Muscle of arm (tissue), 14 donors: ENCODE data around the gene DDX4. TPM values are rescaled to one million over a fixed set of nuclear protein-coding genes. Genes with fewer than 3 reads are reported as not detected.
A peak's percentile ranks its signal among the peaks of the same experiment; 100 is the strongest.
"Not testable (repeated sequence)": the region's sequence is repeated elsewhere in the genome, so short reads cannot be mapped to it uniquely, and the experiment has no call there.

Source experiments
- DNase-seq: peaks from one replicate; pipeline ENCODE4 v3.0.0-alpha.2; 2013
- long read RNA-seq, 11 donors: transcript quantifications; one replicate each; lab custom pipeline, GENCODE V29; 2026
- polyA plus RNA-seq, 12 donors: library from polyadenylated mRNA; unstranded; fragments of 120-200 nt; gene quantifications; one replicate each; pipeline ENCODE4 v1.2.1, GENCODE V29; 2013; ENCODE audit not compliant: insufficient read length in 12 of 12

The DDX4 gene
- under 1 TPM in 6 of 12 donors, not detected in 6; 0.05 to 0.36 (median 0.19) TPM for polyA plus RNA-seq
- long read RNA-seq, donor 1 = 0 reads
- long read RNA-seq, donor 2 = 0 reads
- long read RNA-seq, donor 3 = 0 reads
- long read RNA-seq, donor 4 = 0 reads
- long read RNA-seq, donor 5 = 0 reads
- long read RNA-seq, donor 6 = 0 reads
- long read RNA-seq, donor 7 = 0 reads
- long read RNA-seq, donor 8 = 0 reads
- long read RNA-seq, donor 9 = 0 reads
- long read RNA-seq, donor 10 = 0 reads
- long read RNA-seq, donor 11 = 0 reads

- DNase-seq = no peak
These were observed at the start of gene DDX4 for GRCh38 chr5:55737793-55738192. DDX4 (plus strand) TSS chr5:55738061; CDS start chr5:55738964, 903 bp downstream.

GRCh38 chr5:55691265-55692105 lies 46.4 kb upstream of the DDX4 start:
- DNase-seq = no peak

- DNase-seq = no peak
These were observed 45.8 kb upstream of the DDX4 start for GRCh38 chr5:55692106-55692417.

GRCh38 chr5:55692509-55692908 lies 45.4 kb upstream of the DDX4 start:
- no peak for DNase-seq

GRCh38 chr5:55694152-55694830 lies 43.6 kb upstream of the DDX4 start:
- no peak for DNase-seq

- DNase-seq = not testable (repeated sequence)
These were observed 41.2 kb upstream of the DDX4 start for GRCh38 chr5:55696704-55697103.

- no peak for DNase-seq
These were observed 38.7 kb upstream of the DDX4 start for GRCh38 chr5:55699041-55699688.

- DNase-seq = no peak
These were observed 37.1 kb upstream of the DDX4 start for GRCh38 chr5:55700745-55701144.

- no peak for DNase-seq
These were observed 36.3 kb upstream of the DDX4 start for GRCh38 chr5:55701462-55702103.

- no peak for DNase-seq
These were observed 35.1 kb upstream of the DDX4 start for GRCh38 chr5:55702598-55703345.

- DNase-seq = no peak
These were observed 31.6 kb upstream of the DDX4 start for GRCh38 chr5:55706230-55706629.

- DNase-seq = no peak
These were observed 29.1 kb upstream of the DDX4 start for GRCh38 chr5:55708732-55709131.

- DNase-seq = no peak
These were observed 26.3 kb upstream of the DDX4 start for GRCh38 chr5:55711507-55712022.

- peak; percentile 96 for DNase-seq
These were observed 25.6 kb upstream of the DDX4 start, which contains the start of gene SLC38A9 for GRCh38 chr5:55712023-55712859. SLC38A9 (minus strand) TSS chr5:55712324; CDS start chr5:55697958, 14,366 bp downstream.

- no peak for DNase-seq
These were observed 24.0 kb upstream of the DDX4 start for GRCh38 chr5:55713871-55714270.

- DNase-seq = no peak
These were observed 23.5 kb upstream of the DDX4 start for GRCh38 chr5:55714339-55714738.

GRCh38 chr5:55714749-55715148 lies 23.1 kb upstream of the DDX4 start:
- no peak for DNase-seq

- DNase-seq = no peak
These were observed 22.3 kb upstream of the DDX4 start for GRCh38 chr5:55715519-55716078.

- not testable (repeated sequence) for DNase-seq
These were observed 18.8 kb upstream of the DDX4 start for GRCh38 chr5:55719026-55719425.
